ENCODE data around the gene CPM. TPM values are rescaled to one million over a fixed set of nuclear protein-coding genes. Genes with fewer than 3 reads are reported as not detected.
"Not testable (repeated sequence)": the region's sequence is repeated elsewhere in the genome, so short reads cannot be mapped to it uniquely, and the experiment has no call there.

Gene CPM
- polyA plus RNA-seq, 6 donors from 2014 or later: 3.2 to 26.0 (median 7.0) TPM

DNA sequence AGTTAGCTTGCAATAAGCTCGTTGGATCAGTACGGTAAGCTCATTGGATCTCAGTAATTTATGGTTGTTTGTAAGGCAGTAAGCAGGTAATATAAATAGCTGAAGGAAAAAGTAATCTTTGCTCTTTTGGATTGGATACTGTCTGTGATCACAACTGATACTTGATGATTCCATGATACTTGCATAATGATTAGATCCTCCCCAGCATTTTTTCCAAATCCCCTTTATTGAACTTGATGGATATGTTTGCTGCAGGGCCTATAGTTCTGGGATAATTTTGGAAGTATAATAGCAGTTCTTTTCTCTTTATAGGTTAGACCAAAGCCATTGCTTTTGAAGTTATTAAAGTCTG lies 119.8 kb downstream of the CPM start:
- Mint-ChIP-seq H3K9me3 (no peaks in the 10 kb centered on the region), H3K4me3 (peak overlapping the region in 1 of 8 donors; percentile 57), H3K36me3 (peaks cover 7 to 8% of the 10 kb centered on the region in 2 donors), H3K4me1 (peaks cover 10 to 15% (median 14%) of the 10 kb centered on the region in 3 donors), H3K27ac (peak overlapping the region in 2 of 6 donors; percentile 42 to 69), H3K27me3 (no peaks in the 10 kb centered on the region)
- DNase-seq (no peak), ATAC-seq (ENCODE audit: low read depth in 2 of 2) (no peak)

DNA sequence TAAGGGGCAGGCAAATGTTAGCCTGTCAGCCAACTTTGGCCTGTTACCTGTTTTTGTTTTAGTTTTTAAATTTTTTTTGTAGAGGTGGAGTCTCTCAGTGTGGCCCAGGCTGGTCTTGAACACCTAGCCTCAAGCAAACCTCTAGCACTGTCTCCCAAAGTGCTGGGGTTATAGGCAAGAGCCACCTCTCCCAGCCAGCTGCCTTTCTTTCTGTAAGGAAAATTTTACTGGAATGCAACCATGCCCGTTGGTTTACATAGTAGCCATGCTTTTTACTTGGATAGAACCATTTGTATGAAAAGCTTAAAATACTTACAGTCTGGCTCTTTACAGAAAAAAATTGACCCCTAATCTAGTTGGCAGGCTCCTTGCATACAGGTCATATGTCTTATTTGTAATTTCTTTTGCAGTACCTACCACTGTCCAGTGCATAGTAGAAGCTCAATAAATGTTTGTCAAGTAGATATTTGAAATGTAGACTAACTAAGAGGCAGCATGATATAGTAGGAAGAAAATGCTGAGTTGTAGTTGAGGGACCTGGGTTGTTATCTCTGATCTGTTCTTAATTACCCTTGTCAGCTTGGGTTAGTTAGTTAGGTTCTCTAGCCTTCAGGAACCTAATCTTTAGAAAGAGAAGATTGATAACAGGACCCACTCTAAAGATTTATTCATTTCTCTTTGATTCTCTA lies 120.3 kb downstream of the CPM start:
- ATAC-seq (ENCODE audit: low read depth in 2 of 2) (no peak), DNase-seq (no peak)
- Mint-ChIP-seq H3K4me3 (peak overlapping the region in 1 of 8 donors; percentile 57), H3K4me1 (peaks cover 10 to 15% (median 14%) of the 10 kb centered on the region in 3 donors), H3K9me3 (no peaks in the 10 kb centered on the region), H3K27me3 (no peaks in the 10 kb centered on the region), H3K36me3 (peaks cover 7 to 8% of the 10 kb centered on the region in 2 donors), H3K27ac (peak overlapping the region in 2 of 6 donors; percentile 49 to 69)

DNA sequence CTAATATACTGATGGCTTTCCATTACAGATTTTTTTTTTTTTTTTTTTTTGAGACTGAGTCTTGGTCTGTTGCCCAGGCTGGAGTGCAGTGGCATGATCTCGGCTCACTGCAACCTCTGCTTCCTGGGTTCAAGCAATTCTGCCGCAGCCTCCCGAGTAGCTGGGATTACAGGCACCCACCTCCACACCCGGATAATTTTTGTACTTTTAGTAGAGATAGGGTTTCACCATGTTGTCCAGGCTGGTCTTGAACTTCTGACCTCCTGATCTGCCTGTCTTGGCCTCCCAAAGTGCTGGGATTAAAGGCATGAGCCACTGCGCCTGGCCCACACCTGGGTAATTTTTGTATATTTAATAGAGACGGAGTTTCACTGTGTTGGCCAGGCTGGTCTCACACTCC lies 121.4 kb downstream of the CPM start:
- H3K27me3 Mint-ChIP-seq; DNase-seq; ATAC-seq (ENCODE audit: low read depth in 2 of 2); H3K4me3 Mint-ChIP-seq; H3K36me3 Mint-ChIP-seq; H3K9me3 Mint-ChIP-seq: not testable (repeated sequence)
- peak overlapping the region in 2 of 6 donors; percentile 60 to 70 for H3K27ac Mint-ChIP-seq
- peaks cover 15 to 20% (median 19%) of the 10 kb centered on the region in 3 donors for H3K4me1 Mint-ChIP-seq

DNA sequence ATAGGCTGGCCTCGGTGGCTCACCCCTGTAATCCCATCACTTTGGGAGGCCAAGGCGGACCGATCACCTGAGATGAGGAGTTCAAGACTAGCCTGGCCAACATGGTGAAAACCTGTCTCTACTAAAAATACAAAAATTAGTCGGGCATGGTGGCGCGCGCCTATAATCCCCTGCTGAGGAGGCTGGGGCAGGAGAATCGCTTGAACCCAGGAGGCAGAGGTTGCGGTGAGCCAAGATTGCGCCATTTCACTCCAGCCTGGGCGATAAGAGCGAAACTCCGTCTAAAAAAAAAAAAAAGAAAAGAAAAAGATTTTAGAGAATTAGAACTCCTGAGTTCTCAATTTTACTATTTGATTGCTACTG lies 123.0 kb downstream of the CPM start:
- Mint-ChIP-seq H3K4me1 (peaks cover 12 to 20% (median 17%) of the 10 kb centered on the region in 3 donors), H3K27ac (peak overlapping the region in 2 of 6 donors; percentile 42 to 49), H3K4me3 (peak overlapping the region; percentile 32 to 99 (median 52))
- not testable (repeated sequence) for H3K9me3 Mint-ChIP-seq; H3K27me3 Mint-ChIP-seq; ATAC-seq (ENCODE audit: low read depth in 2 of 2); H3K36me3 Mint-ChIP-seq; DNase-seq

DNA sequence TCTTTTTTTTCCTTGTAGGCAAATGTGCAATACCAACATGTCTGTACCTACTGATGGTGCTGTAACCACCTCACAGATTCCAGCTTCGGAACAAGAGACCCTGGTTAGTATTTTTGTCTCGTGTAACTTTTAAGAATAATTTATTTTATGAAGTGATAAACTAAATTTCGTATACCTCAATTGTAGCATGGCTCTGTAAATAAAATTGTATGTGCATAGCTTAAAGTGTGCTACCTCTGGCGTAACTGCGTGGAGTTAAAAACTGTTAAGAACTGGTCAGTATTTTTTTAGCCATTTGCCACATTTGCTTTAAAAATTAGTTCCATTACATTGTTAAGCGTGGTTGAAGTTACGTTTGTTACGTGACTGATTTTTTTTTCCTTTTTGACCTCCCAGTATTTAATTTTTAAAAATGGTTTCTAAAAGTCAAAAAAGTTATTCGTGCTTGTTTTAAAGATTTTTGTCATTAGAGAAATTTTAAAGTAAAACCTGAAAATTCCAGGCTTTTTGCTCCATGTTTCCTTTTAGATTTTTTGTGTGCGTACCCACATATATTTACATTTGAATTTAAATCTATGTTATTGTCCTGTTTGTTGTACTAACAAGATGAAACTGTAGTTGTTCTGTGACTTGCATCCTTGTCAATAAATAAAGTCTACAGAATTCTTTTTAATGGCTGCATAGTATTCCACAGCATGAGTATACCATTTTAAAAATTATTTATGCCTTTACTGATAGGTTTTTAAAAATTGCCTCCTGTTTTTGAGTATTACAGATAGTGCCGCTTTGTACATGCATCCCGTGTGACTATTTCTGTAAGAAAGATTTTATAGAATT lies 123.6 kb downstream of the CPM start:
- ATAC-seq (ENCODE audit: low read depth in 2 of 2) (no peak), DNase-seq (no peak)
- Mint-ChIP-seq H3K27me3 (no peaks in the 10 kb centered on the region), H3K4me3 (peak overlapping the region; percentile 93 to 99 (median 96)), H3K4me1 (peaks cover 10 to 20% (median 17%) of the 10 kb centered on the region in 3 donors), H3K27ac (peak overlapping the region; percentile 92 to 98 (median 96)), H3K9me3 (no peaks in the 10 kb centered on the region), H3K36me3 (no peaks in the 10 kb centered on the region)

DNA sequence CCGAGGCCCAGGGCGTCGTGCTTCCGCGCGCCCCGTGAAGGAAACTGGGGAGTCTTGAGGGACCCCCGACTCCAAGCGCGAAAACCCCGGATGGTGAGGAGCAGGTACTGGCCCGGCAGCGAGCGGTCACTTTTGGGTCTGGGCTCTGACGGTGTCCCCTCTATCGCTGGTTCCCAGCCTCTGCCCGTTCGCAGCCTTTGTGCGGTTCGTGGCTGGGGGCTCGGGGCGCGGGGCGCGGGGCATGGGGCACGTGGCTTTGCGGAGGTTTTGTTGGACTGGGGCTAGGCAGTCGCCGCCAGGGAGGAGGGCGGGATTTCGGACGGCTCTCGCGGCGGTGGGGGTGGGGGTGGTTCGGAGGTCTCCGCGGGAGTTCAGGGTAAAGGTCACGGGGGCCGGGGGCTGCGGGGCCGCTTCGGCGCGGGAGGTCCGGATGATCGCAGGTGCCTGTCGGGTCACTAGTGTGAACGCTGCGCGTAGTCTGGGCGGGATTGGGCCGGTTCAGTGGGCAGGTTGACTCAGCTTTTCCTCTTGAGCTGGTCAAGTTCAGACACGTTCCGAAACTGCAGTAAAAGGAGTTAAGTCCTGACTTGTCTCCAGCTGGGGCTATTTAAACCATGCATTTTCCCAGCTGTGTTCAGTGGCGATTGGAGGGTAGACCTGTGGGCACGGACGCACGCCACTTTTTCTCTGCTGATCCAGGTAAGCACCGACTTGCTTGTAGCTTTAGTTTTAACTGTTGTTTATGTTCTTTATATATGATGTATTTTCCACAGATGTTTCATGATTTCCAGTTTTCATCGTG lies 124.4 kb downstream of the CPM start:
- peak; percentile 11 to 13 for ATAC-seq (ENCODE audit: low read depth in 2 of 2)
- H3K4me1 Mint-ChIP-seq: peaks cover 10 to 20% (median 17%) of the 10 kb centered on the region in 3 donors
- H3K27me3 Mint-ChIP-seq: no peaks in the 10 kb centered on the region
- no peaks in the 10 kb centered on the region for H3K36me3 Mint-ChIP-seq
- H3K4me3 Mint-ChIP-seq: peak overlapping the region; percentile 93 to 99 (median 96)
- DNase-seq: no peak
- H3K9me3 Mint-ChIP-seq: no peaks in the 10 kb centered on the region
- H3K27ac Mint-ChIP-seq: peak overlapping the region; percentile 92 to 98 (median 96)

DNA sequence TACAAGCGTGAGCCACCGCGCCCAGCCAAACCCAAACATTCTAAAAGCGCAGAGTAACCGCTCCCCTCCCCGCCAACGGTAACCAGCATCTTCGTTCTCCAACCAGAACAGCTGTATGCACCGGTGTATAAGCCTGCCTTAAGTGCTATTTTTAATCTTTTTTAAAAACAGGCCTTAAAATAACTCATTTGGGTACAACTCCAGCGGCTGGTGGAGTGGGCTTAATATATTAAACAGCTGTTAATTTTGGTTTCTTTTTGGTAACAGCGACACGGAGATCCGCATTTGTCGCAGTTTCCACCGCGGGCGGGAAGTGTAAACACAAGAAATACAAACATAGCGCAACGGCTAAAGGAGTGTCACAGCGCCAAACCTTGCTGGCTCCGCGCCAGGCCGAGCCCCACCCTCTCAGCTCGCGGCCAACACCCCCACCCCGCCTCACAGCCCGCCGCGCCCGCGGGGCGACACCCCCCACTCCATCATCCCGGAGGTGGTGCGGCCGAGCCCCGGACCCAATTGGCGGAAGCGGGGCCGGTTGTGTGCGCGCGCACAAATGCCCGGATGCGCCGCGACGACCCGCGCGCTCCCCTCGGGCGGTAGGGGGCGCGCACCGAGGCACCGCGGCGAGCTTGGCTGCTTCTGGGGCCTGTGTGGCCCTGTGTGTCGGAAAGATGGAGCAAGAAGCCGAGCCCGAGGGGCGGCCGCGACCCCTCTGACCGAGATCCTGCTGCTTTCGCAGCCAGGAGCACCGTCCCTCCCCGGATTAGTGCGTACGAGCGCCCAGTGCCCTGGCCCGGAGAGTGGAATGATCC lies 125.2 kb downstream of the CPM start, which contains the start of gene MDM2:
Gene MDM2, plus strand, starts transcription at position 602 of the 812 bp plus-strand sequence. CDS start 301 bp downstream, outside the sequence.
- H3K4me1 Mint-ChIP-seq: peaks cover 5 to 17% (median 12%) of the 10 kb centered on the region in 3 donors
- peak; percentile 88 to 90 for ATAC-seq (ENCODE audit: low read depth in 2 of 2)
- H3K27ac Mint-ChIP-seq: peak within 1 kb of the TSS; percentile 95 to 98 (median 98)
- peak within 1 kb of the TSS; percentile 93 to 99 (median 96) for H3K4me3 Mint-ChIP-seq
- peak; percentile 98 for DNase-seq
- no peaks in the 10 kb centered on the region for H3K9me3 Mint-ChIP-seq
- H3K27me3 Mint-ChIP-seq: no peaks in the 10 kb centered on the region
- H3K36me3 Mint-ChIP-seq: no peaks in the 10 kb centered on the region

DNA sequence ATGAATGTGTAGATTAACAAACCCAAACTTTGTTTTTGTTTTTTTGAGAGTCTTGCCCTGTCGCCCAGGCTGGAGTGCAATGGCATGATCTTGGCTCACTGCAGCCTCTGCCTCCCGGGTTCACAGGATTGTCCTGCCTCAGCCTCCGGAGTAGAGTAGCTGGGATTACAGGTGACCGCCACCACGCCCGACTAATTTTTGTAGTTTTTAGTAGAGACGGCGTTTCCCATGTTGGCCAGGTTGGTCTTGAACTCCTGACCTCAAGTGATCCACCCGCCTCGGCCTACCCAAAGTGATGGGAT lies 125.7 kb downstream of the CPM start:
- not testable (repeated sequence) for H3K36me3 Mint-ChIP-seq; H3K9me3 Mint-ChIP-seq; H3K27me3 Mint-ChIP-seq; ATAC-seq (ENCODE audit: low read depth in 2 of 2); DNase-seq
- Mint-ChIP-seq H3K4me3 (peak overlapping the region; percentile 93 to 99 (median 96)), H3K27ac (peak overlapping the region; percentile 95 to 98 (median 98)), H3K4me1 (peaks cover 4 to 17% (median 7%) of the 10 kb centered on the region in 3 donors)

DNA sequence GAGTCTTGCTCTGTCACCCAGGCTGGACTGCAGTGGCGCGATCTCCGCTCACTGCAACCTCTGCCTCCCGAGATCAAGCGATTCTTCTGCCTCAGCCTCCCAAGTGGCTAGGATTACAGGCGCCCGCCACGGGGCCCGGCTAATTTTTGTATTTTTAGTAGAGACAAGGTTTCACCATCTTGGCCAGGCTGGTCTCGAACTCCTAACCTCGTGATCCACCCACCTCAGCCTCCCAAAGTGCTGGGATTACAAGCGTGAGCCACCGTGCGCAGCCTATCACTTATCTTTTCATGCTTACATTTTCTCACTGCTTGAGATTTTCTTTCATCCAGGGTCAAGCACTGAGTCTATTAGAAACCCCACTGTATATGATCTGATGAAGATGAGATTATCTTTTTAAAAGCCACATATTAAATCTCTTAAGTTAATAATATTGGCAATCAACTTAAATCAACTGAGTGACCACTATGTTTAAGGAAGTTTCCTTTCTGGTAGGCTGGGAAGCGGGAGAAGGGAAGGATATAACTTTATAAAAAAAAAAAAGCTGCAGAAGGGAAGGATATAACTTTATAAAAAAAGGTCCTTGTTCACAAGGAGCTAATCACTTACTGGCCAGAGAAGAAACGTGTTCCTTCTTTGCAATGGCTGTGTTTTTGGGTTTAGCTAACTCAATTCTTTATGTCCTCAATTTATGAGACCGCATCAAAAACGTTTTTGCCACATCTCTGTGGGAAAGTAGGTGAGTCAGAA lies 126.3 kb downstream of the CPM start:
- ATAC-seq (ENCODE audit: low read depth in 2 of 2) (no peak), DNase-seq (no peak)
- no peaks in the 10 kb centered on the region for H3K9me3 Mint-ChIP-seq
- H3K27me3 Mint-ChIP-seq: no peaks in the 10 kb centered on the region
- peaks cover 4 to 17% (median 6%) of the 10 kb centered on the region in 3 donors for H3K4me1 Mint-ChIP-seq
- H3K27ac Mint-ChIP-seq: peak overlapping the region in 4 of 6 donors; percentile 51 to 97 (median 95)
- H3K4me3 Mint-ChIP-seq: peak overlapping the region in 7 of 8 donors; percentile 53 to 99 (median 94)
- H3K36me3 Mint-ChIP-seq: no peaks in the 10 kb centered on the region

DNA sequence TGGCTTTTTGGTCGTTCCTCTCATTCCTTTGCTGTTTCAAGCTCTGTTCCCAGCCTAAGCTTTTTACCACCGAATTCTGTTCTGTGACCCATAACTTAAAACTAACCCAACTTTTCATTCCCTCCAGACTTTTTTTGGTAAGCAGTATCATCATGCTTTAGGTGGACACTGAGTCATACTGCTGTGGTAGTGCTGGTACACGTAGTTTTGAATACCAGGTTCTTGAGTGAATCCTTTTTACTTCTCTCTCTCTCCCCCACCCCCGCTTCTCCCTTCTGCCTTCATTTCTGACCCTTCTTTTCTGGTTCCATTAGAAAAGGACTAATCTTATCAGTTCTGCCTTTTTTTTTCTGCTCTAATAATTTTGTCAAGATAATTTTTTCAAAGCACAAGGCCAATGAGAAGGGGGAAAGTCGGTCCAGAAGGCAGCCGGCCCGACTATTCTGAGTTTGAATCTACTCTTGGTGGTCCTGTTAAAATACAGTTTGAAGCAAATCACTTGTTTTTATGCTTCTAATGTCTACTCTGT lies 127.3 kb downstream of the CPM start:
- Mint-ChIP-seq H3K4me3 (peak overlapping the region in 2 of 8 donors; percentile 69 to 99), H3K4me1 (peaks cover 4 to 15% (median 6%) of the 10 kb centered on the region in 3 donors), H3K9me3 (no peaks in the 10 kb centered on the region)

DNA sequence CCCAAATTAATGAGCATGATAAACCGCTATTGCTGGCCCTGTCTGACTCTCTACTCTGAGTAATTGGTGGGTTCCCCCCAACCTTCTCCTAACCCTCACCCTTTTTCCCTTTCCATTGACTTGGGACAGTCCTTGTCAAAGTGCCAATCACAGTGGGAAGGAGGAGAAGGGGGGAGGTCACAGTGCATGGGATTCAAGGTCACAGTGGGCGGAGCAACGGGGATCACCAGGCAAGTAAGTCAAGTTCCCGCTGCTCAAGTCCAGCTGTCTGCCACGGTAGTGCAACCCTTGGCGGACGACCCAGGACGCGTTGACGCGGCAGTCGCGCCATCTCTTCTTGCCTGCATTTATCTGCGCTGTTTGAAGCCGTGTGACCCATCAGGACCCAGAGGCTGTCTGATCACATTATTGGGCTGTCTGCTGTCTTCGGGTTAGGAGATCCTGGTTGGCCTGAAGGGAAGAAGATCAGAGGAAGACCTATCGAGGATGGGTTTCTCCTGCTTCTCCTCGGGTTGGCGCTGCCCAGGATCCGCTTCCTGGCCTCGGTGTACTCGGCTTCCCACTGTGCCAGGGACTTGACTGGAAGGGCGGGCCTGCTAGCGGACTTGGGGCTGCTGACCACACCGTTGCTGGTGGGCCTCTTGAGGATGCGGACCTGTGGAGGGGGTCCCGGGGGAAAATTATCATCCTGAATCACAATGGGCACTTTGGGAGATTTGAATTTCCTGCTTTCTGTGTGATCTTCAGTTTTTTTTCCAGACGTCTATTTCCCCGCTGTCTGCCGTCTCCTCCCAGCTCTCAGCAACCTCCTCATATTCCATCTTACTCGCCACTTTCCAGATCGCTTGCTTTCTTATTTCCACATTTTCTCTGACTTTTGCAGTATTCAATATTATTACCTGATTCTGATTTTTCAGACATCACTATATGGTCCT lies 128.0 kb downstream of the CPM start:
- no peaks in the 10 kb centered on the region for H3K27me3 Mint-ChIP-seq
- ATAC-seq (ENCODE audit: low read depth in 2 of 2) (no peak), DNase-seq (no peak)
- H3K27ac Mint-ChIP-seq: peak overlapping the region in 1 of 6 donors; percentile 9
- H3K9me3 Mint-ChIP-seq: no peaks in the 10 kb centered on the region
- H3K4me3 Mint-ChIP-seq: peak overlapping the region in 3 of 8 donors; percentile 21 to 99 (median 69)
- peaks cover 4 to 14% (median 6%) of the 10 kb centered on the region in 3 donors for H3K4me1 Mint-ChIP-seq
- H3K36me3 Mint-ChIP-seq: no peaks in the 10 kb centered on the region

More for the DNA sequence above, 127.3 kb downstream of the CPM start:
- DNase-seq (no peak), ATAC-seq (ENCODE audit: low read depth in 2 of 2) (no peak)
- no peaks in the 10 kb centered on the region for H3K36me3 Mint-ChIP-seq
- no peaks in the 10 kb centered on the region for H3K27me3 Mint-ChIP-seq
- peak overlapping the region in 2 of 6 donors; percentile 67 to 95 for H3K27ac Mint-ChIP-seq

All from naive B cell (primary cell).